Muscle layer of colon (tissue), 2 donors: ENCODE results near the gene ATG4B.
A peak's percentile ranks its signal among the peaks of the same experiment; 100 is the strongest.
"Not testable (repeated sequence)": the region's sequence is repeated elsewhere in the genome, so short reads cannot be mapped to it uniquely, and the experiment has no call there.

Experiments
- H3K27ac ChIP-seq: one replicate; pipeline ENCODE4 v1.7.0; 2013; ENCODE audit warnings: low read depth, mild to moderate bottlenecking, low read length, moderate library complexity
- H3K27me3 ChIP-seq, 2 donors: one replicate each; pipeline ENCODE4 v1.7.0; 2013; ENCODE audit warnings: low read length in 2 of 2, mild to moderate bottlenecking in 2 of 2; ENCODE audit not compliant: insufficient read depth in 2 of 2, control insufficient read depth in 1 of 2
- H3K36me3 ChIP-seq: one replicate; pipeline ENCODE4 v1.7.0; 2013; ENCODE audit warnings: mild to moderate bottlenecking, low read length; ENCODE audit not compliant: insufficient read depth
- H3K4me1 ChIP-seq: one replicate; pipeline ENCODE4 v1.7.0; 2013; ENCODE audit warnings: mild to moderate bottlenecking, low read length; ENCODE audit not compliant: insufficient read depth
- H3K4me3 ChIP-seq, 2 donors: one replicate each; pipeline ENCODE4 v1.7.0; 2013; ENCODE audit warnings: low read length in 2 of 2, low read depth in 1 of 2, mild to moderate bottlenecking in 1 of 2, moderate library complexity in 1 of 2
- H3K9ac ChIP-seq: one replicate; pipeline ENCODE4 v1.7.0; 2013; ENCODE audit warnings: low read length
- H3K9me3 ChIP-seq: one replicate; pipeline ENCODE4 v1.7.0; 2013; ENCODE audit warnings: mild to moderate bottlenecking, low read length
- donor health status: abdominal sarcoma.
- donor health status: Adenocarcinoma of cecum.

The ATG4B gene

DNA sequence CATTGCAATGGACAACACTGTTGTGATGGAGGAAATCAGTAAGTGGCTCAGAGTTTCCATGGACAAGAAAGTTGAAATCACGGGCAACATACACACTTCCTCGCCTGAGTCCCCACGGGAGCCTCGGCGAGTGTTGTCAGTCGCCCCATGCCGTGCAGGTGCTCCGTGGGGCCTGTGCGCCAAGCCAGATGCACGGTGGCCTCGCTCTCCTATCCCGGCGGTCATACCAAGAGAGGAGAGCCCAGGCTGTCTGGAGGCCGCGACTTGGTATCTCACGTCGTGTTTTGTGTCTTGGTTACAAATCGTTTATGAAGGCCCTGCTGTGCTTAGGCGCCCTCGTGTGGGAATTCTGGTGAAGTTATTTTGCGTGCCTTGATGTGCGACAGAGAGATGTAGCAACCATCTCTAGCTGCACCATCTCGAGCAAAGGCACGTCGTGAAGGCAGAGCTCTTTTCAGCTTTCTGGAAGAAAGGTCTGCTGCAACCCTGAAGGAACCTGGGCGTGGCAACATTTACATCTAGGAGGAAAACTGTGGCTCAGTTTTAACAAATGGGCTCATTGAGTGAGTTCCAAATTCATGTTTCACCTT, 21.8 kb downstream of the ATG4B start:
- H3K36me3 ChIP-seq, result peaks cover 63% of the 10 kb centered on the region
- peak overlapping the region; percentile 38 for H3K27ac ChIP-seq
- H3K9ac ChIP-seq, result no peak overlapping the region
- H3K4me3 ChIP-seq, result no peak overlapping the region
- no peaks in the 10 kb centered on the region for H3K9me3 ChIP-seq
- H3K27me3 ChIP-seq, result no peaks in the 10 kb centered on the region
- no peaks in the 10 kb centered on the region for H3K4me1 ChIP-seq

DNA sequence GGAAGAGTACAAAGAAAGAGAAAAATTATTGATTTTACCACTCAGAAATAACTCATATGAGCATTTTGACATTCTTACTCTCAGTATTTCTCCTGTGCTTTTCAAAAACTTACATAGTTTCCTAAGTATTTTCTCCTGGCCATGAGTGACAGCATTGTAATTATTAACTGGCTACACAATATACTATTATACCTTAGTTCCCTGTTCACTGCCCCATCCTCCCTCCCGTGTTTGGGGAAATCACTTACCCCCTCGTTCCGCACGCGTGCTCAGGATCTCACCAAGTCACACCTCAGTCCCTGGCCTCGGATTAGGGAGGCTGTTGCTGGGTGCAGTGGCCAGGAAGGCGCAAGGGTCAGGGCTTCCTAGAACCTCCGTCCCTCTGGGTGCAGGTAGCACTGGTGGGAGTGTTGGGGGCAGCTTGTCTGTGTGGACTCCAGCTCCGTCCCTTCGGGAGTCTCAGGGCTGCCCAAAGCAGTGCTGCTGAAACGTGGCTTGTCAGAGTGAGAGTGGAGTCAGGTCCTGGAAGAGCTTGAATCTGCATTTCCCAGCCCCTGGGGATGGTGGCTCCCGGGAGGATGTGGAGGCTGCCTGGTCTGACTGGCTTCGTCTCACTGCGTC, 23.2 kb downstream of the ATG4B start:
- H3K36me3 ChIP-seq, result peaks cover 52% of the 10 kb centered on the region

DNA sequence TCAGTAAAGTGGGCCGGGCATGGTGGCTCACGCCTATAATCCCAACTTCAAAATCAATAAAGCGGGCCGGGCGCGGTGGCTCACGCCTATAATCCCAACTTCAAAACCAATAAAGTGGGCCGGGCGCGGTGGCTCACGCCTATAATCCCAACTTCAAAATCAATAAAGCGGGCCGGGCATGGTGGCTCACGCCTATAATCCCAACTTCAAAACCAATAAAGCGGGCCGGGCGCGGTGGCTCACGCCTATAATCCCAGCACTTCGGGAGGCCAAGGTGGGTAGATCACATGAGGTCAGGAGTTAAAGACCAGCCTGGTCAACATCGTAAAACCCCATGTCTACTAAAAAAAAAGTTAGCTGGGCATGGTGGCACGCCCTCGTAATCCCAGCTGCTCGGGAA, 25.2 kb downstream of the ATG4B start:
- not testable (repeated sequence) for H3K9me3 ChIP-seq, H3K27ac ChIP-seq
- peaks cover 44% of the 10 kb centered on the region for H3K36me3 ChIP-seq

More for the DNA sequence above, 23.2 kb downstream of the ATG4B start:
- no peaks in the 10 kb centered on the region for H3K9me3 ChIP-seq
- H3K4me3 ChIP-seq, result no peak overlapping the region
- H3K27me3 ChIP-seq, result no peaks in the 10 kb centered on the region
- H3K9ac ChIP-seq, result no peak overlapping the region
- no peaks in the 10 kb centered on the region for H3K4me1 ChIP-seq
- H3K27ac ChIP-seq, result no peak overlapping the region

GRCh38 chr2:241665731-241666440, 28.4 kb downstream of the ATG4B start:
- Histone ChIP-seq H3K36me3 (peaks cover 50% of the 10 kb centered on the region), H3K9ac (no peak overlapping the region), H3K27me3 (no peaks in the 10 kb centered on the region), H3K4me1 (no peaks in the 10 kb centered on the region), H3K4me3 (no peak overlapping the region), H3K9me3 (no peaks in the 10 kb centered on the region), H3K27ac (no peak overlapping the region)

More for the DNA sequence above, 25.2 kb downstream of the ATG4B start:
- H3K4me1 ChIP-seq, H3K27me3 ChIP-seq, H3K9ac ChIP-seq, H3K4me3 ChIP-seq: not testable (repeated sequence)

- no peak overlapping the region for H3K4me3 ChIP-seq
- H3K9me3 ChIP-seq, result no peaks in the 10 kb centered on the region
- peaks cover 50% of the 10 kb centered on the region for H3K36me3 ChIP-seq
- H3K27me3 ChIP-seq, result no peaks in the 10 kb centered on the region
- no peaks in the 10 kb centered on the region for H3K4me1 ChIP-seq
- no peak overlapping the region for H3K9ac ChIP-seq
- no peak overlapping the region for H3K27ac ChIP-seq
These were observed 29.3 kb downstream of the ATG4B start for GRCh38 chr2:241666627-241667400.

DNA sequence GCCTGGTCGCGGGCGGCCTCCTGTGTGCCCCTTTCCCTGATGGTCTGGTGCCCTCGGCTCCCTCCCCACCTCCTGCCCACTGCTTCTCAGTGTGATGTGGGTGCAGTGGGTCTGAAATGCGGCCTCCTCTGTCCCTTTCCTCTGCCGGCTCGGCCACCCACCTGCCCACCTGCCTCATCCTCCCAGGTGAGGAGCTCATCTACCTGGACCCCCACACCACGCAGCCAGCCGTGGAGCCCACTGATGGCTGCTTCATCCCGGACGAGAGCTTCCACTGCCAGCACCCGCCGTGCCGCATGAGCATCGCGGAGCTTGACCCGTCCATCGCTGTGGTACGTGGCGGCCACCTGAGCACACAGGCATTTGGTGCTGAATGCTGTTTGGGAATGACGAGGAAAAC, 30.9 kb downstream of the ATG4B start:
- Histone ChIP-seq H3K9ac (no peak overlapping the region), H3K27me3 (no peaks in the 10 kb centered on the region), H3K36me3 (peaks cover 54% of the 10 kb centered on the region)

DNA sequence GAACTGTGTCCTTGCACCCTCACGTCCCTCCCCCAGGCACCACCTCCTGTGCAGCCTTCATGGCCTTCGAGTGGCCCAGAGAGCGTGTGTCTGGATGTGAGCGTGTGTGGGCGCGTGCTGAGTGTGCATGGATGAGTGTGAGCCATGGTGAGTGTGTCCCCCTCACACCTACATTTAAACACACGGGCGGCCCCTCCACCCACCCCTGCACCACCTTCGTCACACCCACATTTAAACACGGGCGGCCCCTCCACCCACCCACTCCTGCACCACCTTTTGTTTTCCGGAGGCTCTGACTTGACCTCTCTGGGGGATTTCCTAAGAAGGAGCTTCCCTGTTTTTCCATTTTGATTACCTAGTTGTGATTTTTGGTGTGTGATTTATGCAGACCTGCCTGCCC, 31.3 kb downstream of the ATG4B start:
- no peak overlapping the region for H3K4me3 ChIP-seq
- H3K9me3 ChIP-seq, result no peaks in the 10 kb centered on the region
- peaks cover 54% of the 10 kb centered on the region for H3K36me3 ChIP-seq
- no peak overlapping the region for H3K9ac ChIP-seq
- H3K4me1 ChIP-seq, result no peaks in the 10 kb centered on the region
- no peaks in the 10 kb centered on the region for H3K27me3 ChIP-seq
- H3K27ac ChIP-seq, result no peak overlapping the region

More for the DNA sequence above, 30.9 kb downstream of the ATG4B start:
- Histone ChIP-seq H3K4me1 (no peaks in the 10 kb centered on the region), H3K27ac (no peak overlapping the region), H3K9me3 (no peaks in the 10 kb centered on the region), H3K4me3 (no peak overlapping the region)

GRCh38 chr2:241670333-241671110, 33.0 kb downstream of the ATG4B start:
- H3K4me1 ChIP-seq, result no peaks in the 10 kb centered on the region
- peaks cover 54% of the 10 kb centered on the region for H3K36me3 ChIP-seq
- H3K27ac ChIP-seq, result no peak overlapping the region
- H3K9me3 ChIP-seq, result no peaks in the 10 kb centered on the region
- H3K4me3 ChIP-seq, result no peak overlapping the region
- no peak overlapping the region for H3K9ac ChIP-seq
- H3K27me3 ChIP-seq, result no peaks in the 10 kb centered on the region

DNA sequence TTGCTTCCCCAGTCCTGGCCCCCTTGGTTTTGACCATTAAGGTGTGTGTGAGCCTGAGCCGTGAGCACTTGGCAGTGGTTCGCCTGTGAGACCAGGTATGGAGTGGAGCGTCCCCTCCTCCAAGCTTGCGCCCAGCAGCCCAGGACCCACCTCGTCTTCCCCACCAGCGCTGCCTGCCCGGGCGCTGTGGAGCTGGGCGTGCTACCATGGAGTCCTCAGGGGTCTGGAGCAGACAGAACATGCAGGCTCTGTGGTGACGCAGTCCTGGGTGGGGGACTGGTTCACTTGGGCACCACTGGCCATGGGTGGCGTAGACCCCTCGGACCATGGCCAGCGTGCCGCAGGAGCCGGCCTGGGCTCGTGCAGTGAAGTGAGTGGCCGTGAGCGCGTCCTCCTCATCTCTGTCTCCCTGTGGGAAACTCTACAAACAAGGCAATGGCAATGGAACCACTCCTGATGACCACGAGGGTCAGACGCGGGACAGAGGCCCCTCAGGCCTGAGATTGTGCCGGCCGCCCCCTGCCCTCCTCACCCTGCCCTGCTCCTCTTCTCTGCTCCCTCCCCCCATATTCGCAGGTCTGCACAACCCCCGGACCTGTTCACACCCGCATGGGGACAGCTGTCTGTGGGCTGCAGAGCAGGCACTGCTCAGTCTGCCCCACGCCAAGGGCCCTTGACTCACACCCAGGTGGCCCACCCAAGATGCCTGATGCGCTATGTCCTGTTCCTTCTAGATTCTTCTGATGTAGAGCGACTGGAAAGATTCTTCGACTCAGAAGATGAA, 34.2 kb downstream of the ATG4B start:
- Histone ChIP-seq H3K4me3 (no peak overlapping the region), H3K9me3 (no peaks in the 10 kb centered on the region), H3K27ac (no peak overlapping the region), H3K27me3 (no peaks in the 10 kb centered on the region), H3K4me1 (no peaks in the 10 kb centered on the region), H3K9ac (no peak overlapping the region), H3K36me3 (peaks cover 51% of the 10 kb centered on the region)
